ENCODE data around the gene KRT9.
"Not testable (repeated sequence)": the region's sequence is repeated elsewhere in the genome, so short reads cannot be mapped to it uniquely, and the experiment has no call there.

The KRT9 gene

DNA sequence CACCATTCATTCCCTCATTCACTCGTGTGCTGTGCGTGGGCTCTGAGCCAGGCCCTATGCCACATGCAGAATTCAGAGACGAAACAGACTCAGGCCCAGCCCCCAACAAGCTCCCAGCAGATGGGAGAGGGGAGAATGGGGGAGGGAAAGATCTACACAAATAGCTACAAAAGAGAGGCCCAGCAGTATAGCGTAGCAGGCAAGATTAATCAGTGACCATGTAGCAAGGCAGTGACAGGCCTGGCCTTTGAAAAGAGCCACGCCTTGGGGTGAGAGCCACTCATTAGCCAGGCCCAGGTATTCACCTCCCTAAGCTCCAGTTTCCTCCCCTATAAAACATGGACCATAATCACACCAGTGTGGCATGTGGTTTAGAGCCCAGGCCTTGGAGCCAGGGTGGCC is 27.4 kb downstream of the KRT9 start:
- DNase-seq, result no peak

DNA sequence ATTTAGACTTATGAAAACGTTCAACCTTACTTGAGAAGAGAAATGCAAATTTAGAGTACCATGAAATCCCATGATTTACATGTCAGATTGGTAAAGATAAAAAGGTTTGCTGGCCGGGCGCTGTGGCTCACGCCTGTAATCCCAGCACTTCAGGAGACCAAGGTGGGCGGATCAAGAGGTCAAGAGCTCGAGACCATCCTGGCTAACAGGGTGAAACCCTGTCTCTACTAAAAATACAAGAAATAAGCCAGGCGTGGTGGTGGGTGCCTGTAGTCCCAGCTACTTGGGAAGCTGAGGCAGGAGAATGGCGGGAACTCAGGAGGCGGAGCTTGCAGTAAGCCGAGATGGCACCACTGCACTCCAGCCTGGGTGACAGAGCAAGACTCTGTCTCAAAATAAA is 29.1 kb downstream of the KRT9 start:
- DNase-seq, result not testable (repeated sequence)

DNA sequence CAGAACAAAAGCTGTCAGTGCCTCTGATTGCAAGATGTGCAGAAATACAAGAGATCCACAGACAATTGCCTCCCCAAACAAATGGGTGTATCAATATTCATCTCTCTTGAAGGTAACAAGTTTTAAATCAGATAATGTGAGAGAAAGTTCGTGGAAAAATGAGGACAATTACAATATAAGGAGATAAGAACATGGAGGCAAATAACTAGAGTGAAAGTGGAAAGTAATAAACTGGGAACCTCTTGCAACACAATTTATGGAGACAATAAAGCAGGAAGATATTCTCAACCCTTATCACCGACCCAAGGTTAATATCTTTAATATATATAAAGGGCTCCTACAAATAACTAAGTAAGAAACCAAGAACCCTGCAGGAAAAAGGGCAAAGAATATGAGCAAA is 29.5 kb downstream of the KRT9 start:
- no peak for DNase-seq

DNA sequence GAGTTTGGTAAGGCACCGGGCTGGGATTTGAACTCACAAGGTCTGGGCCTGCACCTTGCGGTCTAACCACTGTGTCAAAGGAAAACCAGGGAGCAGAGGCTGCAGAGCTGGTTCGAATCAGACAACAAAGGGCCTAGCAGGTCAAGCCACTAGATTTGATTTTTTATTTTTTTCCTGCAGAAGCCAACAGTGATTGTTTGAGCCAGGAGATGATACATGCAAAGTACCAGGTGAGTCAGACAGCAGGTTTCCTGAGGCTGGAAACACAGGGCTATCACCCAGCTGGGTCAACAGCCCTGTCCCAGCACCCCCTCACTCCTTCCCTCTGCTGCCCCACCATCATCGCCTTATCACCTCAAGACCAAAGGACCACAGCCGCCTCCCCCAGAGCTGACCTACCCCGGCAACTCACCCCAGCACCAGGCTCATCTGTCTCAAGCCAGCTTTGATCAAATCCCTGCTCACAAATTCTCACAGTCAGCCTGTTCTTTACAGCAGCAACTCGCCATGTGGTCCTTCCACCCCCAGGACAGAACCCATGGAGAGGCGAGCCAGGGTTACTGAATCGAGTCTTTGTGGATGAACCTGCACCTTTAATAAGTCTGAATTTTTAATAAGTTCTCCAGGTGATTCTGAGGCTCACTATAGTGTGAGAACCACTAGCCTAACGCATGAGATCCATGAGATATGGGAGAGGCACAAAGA is 30.8 kb downstream of the KRT9 start:
- peak; percentile 76 for DNase-seq

DNA sequence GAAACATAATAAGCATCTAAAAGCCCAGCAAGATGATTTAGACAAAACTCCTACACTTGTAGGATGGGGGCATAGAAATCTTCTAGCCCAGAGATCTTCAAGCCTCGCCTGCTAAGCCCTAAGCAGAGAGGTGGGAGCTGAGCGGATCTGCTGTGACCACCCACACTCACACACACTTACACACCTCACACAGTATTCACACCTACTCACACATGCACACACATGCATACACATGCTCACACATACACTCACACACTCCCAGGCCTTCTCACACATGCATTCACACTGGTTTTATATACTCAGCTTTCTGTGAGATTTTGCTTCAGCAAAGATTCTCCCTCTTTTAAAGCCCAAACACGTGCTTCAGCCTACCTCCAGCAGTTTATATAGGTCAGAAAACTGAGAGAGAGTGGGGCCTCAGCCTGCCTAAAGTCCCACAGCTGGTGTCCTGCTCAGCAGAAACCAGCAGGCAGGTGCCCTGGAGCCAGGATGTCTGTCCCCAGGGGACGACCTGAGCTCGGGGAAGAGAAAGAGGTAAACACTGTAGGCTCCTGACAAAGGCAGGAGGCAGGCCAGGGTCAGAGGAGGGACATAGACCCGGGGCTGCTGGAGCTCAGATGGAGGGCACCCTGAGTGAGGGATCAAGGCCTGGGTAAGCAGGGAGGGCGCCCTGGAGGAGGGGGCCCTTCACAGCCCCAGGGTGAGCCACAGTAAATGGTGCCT is 31.7 kb downstream of the KRT9 start:
- peak; percentile 84 for DNase-seq

DNA sequence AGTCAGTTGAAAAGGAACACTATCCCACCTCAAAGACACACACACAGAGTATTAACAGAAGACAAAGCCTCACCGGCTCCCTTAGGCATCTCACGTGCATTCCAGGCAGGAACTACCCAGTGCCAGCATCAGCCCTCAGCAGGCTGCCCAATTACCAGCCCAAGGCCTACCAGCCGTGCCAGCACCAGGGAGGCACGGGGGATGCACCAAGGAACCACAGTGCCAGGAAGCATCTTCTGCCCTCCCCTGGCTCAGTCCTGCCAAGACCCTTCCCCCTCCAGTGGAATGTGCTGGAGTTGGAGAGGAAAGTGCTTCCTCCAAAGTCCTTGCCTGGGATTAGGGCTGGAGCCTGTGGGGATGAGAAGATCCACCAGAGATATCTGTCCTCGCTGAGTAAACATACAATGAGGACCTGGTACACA is 32.8 kb downstream of the KRT9 start:
- DNase-seq, result peak; percentile 21

GRCh38 chr17:41538565-41538991 is 33.3 kb downstream of the KRT9 start:
- peak; percentile 12 for DNase-seq

GRCh38 chr17:41537990-41538389 is 33.9 kb downstream of the KRT9 start:
- DNase-seq, result no peak

GRCh38 chr17:41537614-41537954 is 34.3 kb downstream of the KRT9 start:
- no peak for DNase-seq

DNA sequence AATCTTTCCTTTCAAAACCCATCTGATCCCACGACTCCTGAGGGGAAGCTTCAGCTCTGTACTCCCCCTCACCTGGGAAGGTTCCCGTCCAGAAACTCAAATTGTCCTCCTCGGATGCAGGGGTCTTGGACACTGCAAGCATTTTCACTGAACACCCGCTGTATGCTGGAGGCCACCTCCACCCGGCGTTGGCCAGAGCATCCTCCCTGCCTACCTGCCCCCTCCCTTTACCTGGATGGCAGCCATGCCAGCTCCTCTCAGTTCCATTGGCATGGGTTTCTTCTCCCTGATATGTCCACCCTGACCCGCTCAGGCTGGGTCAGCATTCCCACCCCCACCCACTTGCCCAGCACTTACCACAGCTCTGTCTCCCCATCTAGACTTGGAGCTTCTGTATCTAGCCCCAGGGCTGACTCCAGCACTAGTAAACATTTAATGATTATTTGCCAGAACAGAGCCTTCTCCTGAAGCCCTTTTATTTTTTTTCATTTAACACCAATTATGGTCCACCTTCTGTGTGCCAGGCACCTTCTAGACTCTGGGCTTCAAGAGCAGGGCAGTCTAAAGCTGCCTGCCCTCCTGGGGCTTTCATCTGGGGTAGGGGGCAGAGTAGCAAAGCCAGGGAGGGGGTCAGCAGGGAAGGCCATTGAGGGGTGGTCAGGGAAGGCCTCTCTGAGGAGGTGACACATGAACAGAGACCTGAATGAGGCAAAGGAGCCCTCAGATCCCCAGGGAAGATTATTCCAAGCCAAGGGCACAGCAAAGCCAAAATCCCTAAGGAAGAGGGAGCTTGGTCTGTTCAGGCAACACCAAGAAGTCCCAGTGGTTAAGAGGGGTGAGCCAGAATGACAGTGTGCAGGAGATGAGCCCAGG is 34.9 kb downstream of the KRT9 start:
- DNase-seq, result no peak

DNA sequence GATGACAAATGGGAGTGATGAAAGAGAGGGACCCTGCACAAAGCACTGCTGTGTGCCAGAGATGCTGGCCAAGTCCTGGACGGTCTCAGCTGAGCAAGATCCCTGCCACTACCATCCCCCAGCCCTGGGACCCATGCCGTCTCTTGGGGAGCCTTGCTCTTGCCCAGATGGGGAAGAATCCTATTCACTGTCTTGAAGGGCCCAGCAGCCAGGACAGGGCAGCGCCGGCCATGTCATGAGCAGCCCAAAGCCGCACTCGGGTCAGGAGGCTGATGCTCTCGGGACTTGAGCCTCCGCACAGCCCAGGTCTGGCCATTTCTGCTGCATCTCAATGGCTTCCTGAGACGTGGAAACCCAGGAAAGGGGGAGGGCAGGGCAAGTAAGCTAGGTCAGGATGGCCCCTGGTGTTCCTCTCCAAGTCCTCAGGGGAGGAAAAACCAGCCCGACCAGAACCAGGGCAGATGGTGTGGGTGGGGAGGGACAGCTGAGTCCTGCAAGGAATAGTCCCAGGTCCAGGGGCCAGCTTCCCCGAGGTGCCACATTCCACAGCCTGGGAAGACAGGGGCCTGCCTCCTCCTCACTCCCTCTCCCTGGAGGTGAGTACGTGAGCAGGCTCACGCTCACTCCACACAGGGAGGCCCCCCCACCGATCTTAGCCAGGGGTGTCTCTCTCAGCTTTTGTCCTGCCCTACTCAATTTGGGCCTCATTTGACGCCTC is 35.9 kb downstream of the KRT9 start:
- DNase-seq, result no peak

- no peak for DNase-seq
Measured at GRCh38 chr17:41534899-41535546, 36.8 kb downstream of the KRT9 start.

DNA sequence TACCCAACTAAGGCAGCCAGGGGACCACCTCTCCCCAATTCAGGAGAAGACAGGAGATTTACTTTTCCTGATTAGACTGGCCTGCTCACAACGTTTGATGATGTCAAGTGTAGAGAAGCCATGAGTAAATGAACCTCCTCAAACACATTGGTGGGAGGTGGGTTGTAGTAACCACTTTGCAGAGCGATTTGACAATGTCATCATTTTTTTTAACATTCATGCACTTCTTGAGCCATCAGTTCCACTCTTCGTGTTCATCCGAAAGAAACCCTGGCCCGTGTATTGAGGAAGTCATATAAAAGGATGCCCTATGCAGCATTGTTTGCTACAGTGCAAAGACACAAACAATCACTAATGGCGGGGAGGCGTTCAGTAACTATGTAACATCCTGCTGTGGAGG is 38.2 kb downstream of the KRT9 start:
- no peak for DNase-seq

DNA sequence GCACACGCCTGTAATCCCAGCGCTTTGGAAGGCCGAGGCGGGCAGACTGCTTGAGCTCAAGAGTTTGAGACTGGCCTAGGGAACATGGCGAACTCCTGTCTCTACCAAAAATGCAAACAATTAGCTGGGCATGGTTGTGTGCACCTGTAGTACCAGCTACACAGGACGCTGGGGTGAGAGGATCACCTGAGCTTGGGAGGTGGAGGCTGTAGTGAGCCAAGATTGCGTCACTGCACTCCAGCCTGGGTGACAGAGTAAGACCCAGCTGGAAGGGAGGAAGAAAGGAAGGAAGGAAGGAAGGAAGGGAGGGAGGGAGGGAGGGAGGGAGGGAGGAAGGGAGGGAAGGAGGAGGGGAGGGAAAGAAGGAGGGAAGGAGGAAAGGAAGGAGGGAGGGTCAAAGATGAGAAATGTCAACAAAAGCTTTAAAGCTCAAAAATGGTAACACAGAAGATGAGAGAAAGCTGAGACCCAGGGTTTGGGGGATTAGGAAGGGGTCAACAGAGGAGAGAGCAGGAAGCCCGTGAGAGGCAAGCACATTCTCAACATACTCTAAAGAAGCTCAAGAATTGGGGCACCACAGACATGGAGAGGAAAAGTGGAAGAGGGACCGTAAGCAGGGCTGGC is 38.8 kb downstream of the KRT9 start:
- DNase-seq, result no peak

GRCh38 chr17:41531993-41532392 is 39.9 kb downstream of the KRT9 start:
- DNase-seq, result no peak

DNA sequence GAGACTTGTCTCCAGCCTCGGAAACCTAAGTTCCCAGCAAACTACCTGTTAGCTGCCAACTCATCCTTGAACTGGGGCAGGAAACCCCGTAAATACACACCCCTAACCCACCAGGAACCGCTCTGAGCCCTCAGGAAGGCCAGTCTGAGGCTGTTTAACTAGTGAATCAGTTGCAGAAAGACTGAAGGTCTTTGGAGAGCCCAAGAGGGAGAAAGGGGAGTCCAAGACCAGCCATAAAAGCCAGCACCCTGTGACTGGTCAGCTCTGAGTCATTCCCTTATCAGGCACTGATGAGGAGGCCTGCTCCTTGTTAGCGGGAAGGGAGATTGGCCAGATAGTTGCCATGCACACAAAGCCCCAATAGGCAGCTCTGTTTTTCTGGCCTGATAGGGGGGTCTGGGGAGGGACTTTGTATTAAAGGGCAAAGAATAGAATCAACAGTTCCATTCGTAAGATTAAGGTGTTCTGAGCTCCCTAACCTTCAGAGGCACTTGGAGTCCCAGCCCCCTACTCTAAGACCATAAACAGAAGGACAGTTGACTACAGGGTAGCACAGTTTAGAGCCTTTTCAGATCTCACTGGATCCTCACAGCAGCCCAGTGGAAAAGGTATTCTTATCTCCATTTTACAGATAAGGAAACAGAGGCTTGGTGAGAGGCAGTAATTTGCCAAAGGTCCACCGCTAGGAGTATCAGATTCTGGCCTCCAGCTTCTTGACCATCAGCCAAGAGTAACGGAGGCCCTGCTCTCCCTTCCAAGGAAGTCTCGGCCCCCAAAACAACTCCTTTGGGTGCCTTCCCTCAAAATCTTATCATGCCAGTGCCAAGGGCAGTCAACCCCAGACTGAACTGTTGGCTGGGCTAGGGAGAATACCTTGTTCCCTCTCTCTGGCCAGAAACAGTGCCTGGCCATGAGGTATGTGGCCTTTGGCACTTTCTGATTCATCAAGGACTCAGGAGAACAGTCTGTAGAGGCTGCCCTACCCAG is 41.5 kb downstream of the KRT9 start:
- DNase-seq, result peak; percentile 38

- peak; percentile 43 for DNase-seq
Measured at GRCh38 chr17:41529491-41529915, 42.4 kb downstream of the KRT9 start.

GRCh38 chr17:41528959-41529353 is 42.9 kb downstream of the KRT9 start:
- peak; percentile 74 for DNase-seq

- peak; percentile 65 for DNase-seq
Measured at GRCh38 chr17:41527063-41528023, 44.5 kb downstream of the KRT9 start.
